Naive thymus-derived CD4-positive, alpha-beta T cell (primary cell): ENCODE results near the gene BAD. TPM values are rescaled to one million over a fixed set of nuclear protein-coding genes. Genes with fewer than 3 reads are reported as not detected.
A peak's percentile ranks its signal among the peaks of the same experiment; 100 is the strongest.

Experiments used
- ATAC-seq: fragments of 150-1000 bp; cut with Tn5 transposase; 2 replicates; pipeline ENCODE4 v1.10.0; 2021; ENCODE audit warnings: mild to moderate bottlenecking, moderate library complexity
- CTCF ChIA-PET: fragments of 350-600 bp; sonication (Branson Sonifier 250); formaldehyde crosslinking; loops from one replicate; lab custom pipeline; 2021; ENCODE audit warnings: antibody characterized with exemption; lab: Charles Lee
- POLR2A ChIA-PET: fragments of 350-600 bp; sonication (Branson Sonifier 250); formaldehyde crosslinking; loops from one replicate; lab custom pipeline; 2021; ENCODE audit warnings: antibody characterized with exemption, inconsistent platforms; lab: Charles Lee
- DNase-seq, 9 donors: peaks; one replicate each; pipeline versions ENCODE4 v3.0.0 to v3.0.0-alpha.2; 2020 to 2022; ENCODE audit warnings: mixed read lengths in 1 of 9
- H3K27ac ChIP-seq: one replicate; pipeline ENCODE4 v1.7.0; 2013; ENCODE audit warnings: mild to moderate bottlenecking, low read depth, low read length, moderate library complexity
- H3K27me3 ChIP-seq, 2 donors: one replicate each; pipeline ENCODE4 v1.7.0; 2013; ENCODE audit warnings: low read length in 2 of 2, mild to moderate bottlenecking in 2 of 2, moderate library complexity in 2 of 2; ENCODE audit not compliant: control insufficient read depth in 2 of 2, insufficient read depth in 2 of 2
- H3K36me3 ChIP-seq, 3 experiments: 1 replicate in 2 of 3; 2 replicates in 1 of 3; pipeline ENCODE4 v1.7.0; 2013; ENCODE audit warnings: low read length in 3 of 3, mild to moderate bottlenecking in 3 of 3, moderate library complexity in 1 of 3; ENCODE audit not compliant: insufficient read depth in 3 of 3, control insufficient read depth in 2 of 3
- H3K4me1 ChIP-seq, 2 donors: one replicate each; pipeline ENCODE4 v1.7.0; 2013; ENCODE audit warnings: low read length in 2 of 2, mild to moderate bottlenecking in 2 of 2, moderate library complexity in 1 of 2; ENCODE audit not compliant: control insufficient read depth in 2 of 2, insufficient read depth in 2 of 2
- H3K4me3 ChIP-seq: 2 replicates; pipeline ENCODE4 v1.7.0; 2013; ENCODE audit warnings: mild to moderate bottlenecking, low read length
- H3K9me3 ChIP-seq, 3 experiments: 1 replicate in 2 of 3; 2 replicates in 1 of 3; pipeline ENCODE4 v1.7.0; 2013; ENCODE audit warnings: low read length in 3 of 3; ENCODE audit not compliant: control insufficient read depth in 2 of 3
- H3K27ac Mint-ChIP-seq, 9 donors: one replicate each; pipeline ENCODE4 v1.8.0; 2020 to 2022; ENCODE audit warnings: mixed read lengths in 9 of 9, mild to moderate bottlenecking in 8 of 9, moderate library complexity in 5 of 9, inconsistent platforms in 2 of 9
- H3K27me3 Mint-ChIP-seq, 5 donors: one replicate each; pipeline ENCODE4 v1.8.0; 2021 to 2022; ENCODE audit warnings: mixed read lengths in 5 of 5, mild to moderate bottlenecking in 1 of 5
- H3K36me3 Mint-ChIP-seq, 5 donors: one replicate each; pipeline ENCODE4 v1.8.0; 2020 to 2022; ENCODE audit warnings: mixed read lengths in 5 of 5, mild to moderate bottlenecking in 3 of 5, inconsistent platforms in 1 of 5
- H3K4me1 Mint-ChIP-seq, 7 donors: one replicate each; pipeline ENCODE4 v1.8.0; 2020 to 2022; ENCODE audit warnings: mixed read lengths in 7 of 7, mild to moderate bottlenecking in 3 of 7, inconsistent platforms in 1 of 7
- H3K4me3 Mint-ChIP-seq, 10 donors: one replicate each; pipeline ENCODE4 v1.8.0; 2020 to 2022; ENCODE audit warnings: mild to moderate bottlenecking in 10 of 10, mixed read lengths in 10 of 10, moderate library complexity in 6 of 10, inconsistent platforms in 2 of 10
- H3K9me3 Mint-ChIP-seq, 11 donors: one replicate each; pipeline ENCODE4 v1.8.0; 2020 to 2022; ENCODE audit warnings: mixed read lengths in 11 of 11, mild to moderate bottlenecking in 4 of 11, inconsistent platforms in 1 of 11, moderate library complexity in 1 of 11
- intact Hi-C, 2 donors: fragments of 100-400 bp; cut with micrococcal nuclease; formaldehyde crosslinking; loops; one replicate each; pipeline ENCODE4 v1.15.1; 2023
- polyA plus RNA-seq, 2 donors: library from polyadenylated mRNA; unstranded; fragments of 300-500 nt; fragmentation: Illumina TruSeq; gene quantifications; one replicate each; pipeline ENCODE4 v1.2.3, GENCODE V29; 2021
- total RNA-seq, 6 experiments: library from RNA in 5 of 6; stranded (reverse) in 5 of 6; gene quantifications; 1 replicate in 5 of 6; 2 replicates in 1 of 6; pipeline ENCODE4 v1.2.3 and lab custom pipeline; 2021 to 2026

BAD gene
- total and polyA plus RNA-seq, 7 experiments from 2014 or later, result 17.5 to 41.1 (median 25.9) TPM

DNA sequence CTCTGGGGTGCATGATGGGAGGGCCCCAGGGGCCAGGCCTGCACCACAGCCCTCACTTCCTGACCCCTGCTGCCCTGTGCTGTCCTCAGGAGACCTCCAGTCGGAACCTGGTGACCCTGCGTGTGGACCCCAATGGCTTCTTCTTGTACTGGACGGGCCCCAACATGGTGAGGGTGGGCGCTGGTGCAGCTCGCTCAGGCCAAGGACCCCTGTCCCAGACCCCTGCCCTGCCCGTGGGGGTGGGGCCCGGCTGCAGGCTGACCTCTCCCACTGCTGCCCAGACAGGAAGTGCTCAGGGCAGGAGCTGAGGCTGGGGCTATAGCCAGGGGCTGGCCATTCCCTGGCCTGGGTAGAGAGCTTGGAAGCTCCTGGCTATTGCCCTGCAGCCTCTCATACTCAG, 30.1 kb downstream of the BAD start:
- peaks cover 0 to under 1% (median 0%) of the 10 kb centered on the region in 5 donors for H3K36me3 Mint-ChIP-seq
- H3K4me3 Mint-ChIP-seq, result no peak overlapping the region
- ChIA-PET POLR2A (interaction anchor here (1.4 kb wide), 1 partner anchor 13 kb away, joined by 5 read pairs; the partner anchor contains the start of gene FKBP2), CTCF (interaction anchor here (1.0 kb wide), 1 partner anchor 50 kb away, joined by 3 read pairs; no protein-coding TSS in a partner anchor)
- Histone ChIP-seq H3K27me3 (no peaks in the 10 kb centered on the region), H3K27ac (no peak overlapping the region), H3K36me3 (peaks cover 0 to 8% (median 0%) of the 10 kb centered on the region in 3 experiments), H3K9me3 (no peaks in the 10 kb centered on the region), H3K4me3 (no peak overlapping the region), H3K4me1 (peaks cover 9 to 12% of the 10 kb centered on the region in 2 donors)
- H3K27me3 Mint-ChIP-seq, result peaks cover 0 to 3% (median 0%) of the 10 kb centered on the region in 5 donors
- peaks cover 0 to 2% (median 0%) of the 10 kb centered on the region in 11 donors for H3K9me3 Mint-ChIP-seq
- intact Hi-C loops, result no loop called here
- DNase-seq (no peak), ATAC-seq (no peak)
- no peak overlapping the region for H3K27ac Mint-ChIP-seq
- H3K4me1 Mint-ChIP-seq, result peaks cover 0 to 33% (median 11%) of the 10 kb centered on the region in 7 donors

- Mint-ChIP-seq H3K9me3 (peaks cover 0 to 2% (median 0%) of the 10 kb centered on the region in 11 donors), H3K36me3 (no peaks in the 10 kb centered on the region), H3K4me3 (peak overlapping the region in 5 of 10 donors; percentile 14 to 91 (median 21)), H3K4me1 (peaks cover 0 to 36% (median 11%) of the 10 kb centered on the region in 7 donors), H3K27me3 (peaks cover 0 to 3% (median 0%) of the 10 kb centered on the region in 5 donors), H3K27ac (no peak overlapping the region)
- intact Hi-C loops, result no loop called here
- H3K4me3 ChIP-seq, result no peak overlapping the region
- DNase-seq (no peak), ATAC-seq (no peak)
- peaks cover 0 to 2% (median 0%) of the 10 kb centered on the region in 3 experiments for H3K36me3 ChIP-seq
- H3K27me3 ChIP-seq, result no peaks in the 10 kb centered on the region
- no peaks in the 10 kb centered on the region for H3K9me3 ChIP-seq
- CTCF ChIA-PET, result interaction anchor here (1.0 kb wide), 1 partner anchor 49 kb away, joined by 3 read pairs; no protein-coding TSS in a partner anchor
- H3K4me1 ChIP-seq, result peaks cover 9 to 12% of the 10 kb centered on the region in 2 donors
- no peak overlapping the region for H3K27ac ChIP-seq
- POLR2A ChIA-PET, result no interaction called here
Measured at GRCh38 chr11:64253481-64253880, 31.0 kb downstream of the BAD start.

DNA sequence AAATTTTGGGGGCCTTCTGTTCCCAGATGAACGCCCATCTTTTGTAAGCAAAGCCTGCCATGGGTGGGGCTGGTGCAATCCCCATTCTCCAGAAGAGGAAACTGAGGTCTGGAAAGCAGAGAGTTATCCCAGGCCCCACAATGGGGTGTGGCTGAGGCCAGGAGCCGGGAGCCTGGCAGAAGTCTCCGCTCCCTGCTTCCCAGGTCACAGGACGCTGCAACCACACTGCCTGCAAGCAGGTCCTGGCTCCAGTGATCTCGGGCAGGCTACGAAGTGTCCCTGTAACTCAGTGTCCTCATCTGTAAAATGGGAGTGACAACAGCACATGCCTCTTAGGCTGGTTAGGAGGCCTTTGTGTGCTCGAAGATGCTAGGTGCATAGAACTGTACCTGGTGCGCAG, 31.4 kb downstream of the BAD start:
- POLR2A ChIA-PET, result interaction anchor here (12.3 kb wide), 1 partner anchor 16 kb away, joined by 154 read pairs; no protein-coding TSS in a partner anchor
- CTCF ChIA-PET, result interaction anchor here (3.7 kb wide), 1 partner anchor 47 kb away, joined by 31 read pairs; the partner anchor contains the start of gene FERMT3
- no peak overlapping the region for H3K27ac Mint-ChIP-seq
- intact Hi-C loops, result no loop called here
- ATAC-seq (no peak), DNase-seq (no peak)
- peaks cover 0 to 2% (median 0%) of the 10 kb centered on the region in 11 donors for H3K9me3 Mint-ChIP-seq
- H3K4me3 ChIP-seq, result no peak overlapping the region
- H3K9me3 ChIP-seq, result no peaks in the 10 kb centered on the region
- peaks cover 0 to 3% (median 0%) of the 10 kb centered on the region in 5 donors for H3K27me3 Mint-ChIP-seq
- no peak overlapping the region for H3K27ac ChIP-seq
- H3K4me1 Mint-ChIP-seq, result peaks cover 2 to 37% (median 12%) of the 10 kb centered on the region in 7 donors
- no peaks in the 10 kb centered on the region for H3K27me3 ChIP-seq
- no peaks in the 10 kb centered on the region for H3K36me3 ChIP-seq
- H3K4me3 Mint-ChIP-seq, result peak overlapping the region in 6 of 10 donors; percentile 14 to 91 (median 33)
- no peaks in the 10 kb centered on the region for H3K36me3 Mint-ChIP-seq
- peaks cover 9 to 12% of the 10 kb centered on the region in 2 donors for H3K4me1 ChIP-seq

DNA sequence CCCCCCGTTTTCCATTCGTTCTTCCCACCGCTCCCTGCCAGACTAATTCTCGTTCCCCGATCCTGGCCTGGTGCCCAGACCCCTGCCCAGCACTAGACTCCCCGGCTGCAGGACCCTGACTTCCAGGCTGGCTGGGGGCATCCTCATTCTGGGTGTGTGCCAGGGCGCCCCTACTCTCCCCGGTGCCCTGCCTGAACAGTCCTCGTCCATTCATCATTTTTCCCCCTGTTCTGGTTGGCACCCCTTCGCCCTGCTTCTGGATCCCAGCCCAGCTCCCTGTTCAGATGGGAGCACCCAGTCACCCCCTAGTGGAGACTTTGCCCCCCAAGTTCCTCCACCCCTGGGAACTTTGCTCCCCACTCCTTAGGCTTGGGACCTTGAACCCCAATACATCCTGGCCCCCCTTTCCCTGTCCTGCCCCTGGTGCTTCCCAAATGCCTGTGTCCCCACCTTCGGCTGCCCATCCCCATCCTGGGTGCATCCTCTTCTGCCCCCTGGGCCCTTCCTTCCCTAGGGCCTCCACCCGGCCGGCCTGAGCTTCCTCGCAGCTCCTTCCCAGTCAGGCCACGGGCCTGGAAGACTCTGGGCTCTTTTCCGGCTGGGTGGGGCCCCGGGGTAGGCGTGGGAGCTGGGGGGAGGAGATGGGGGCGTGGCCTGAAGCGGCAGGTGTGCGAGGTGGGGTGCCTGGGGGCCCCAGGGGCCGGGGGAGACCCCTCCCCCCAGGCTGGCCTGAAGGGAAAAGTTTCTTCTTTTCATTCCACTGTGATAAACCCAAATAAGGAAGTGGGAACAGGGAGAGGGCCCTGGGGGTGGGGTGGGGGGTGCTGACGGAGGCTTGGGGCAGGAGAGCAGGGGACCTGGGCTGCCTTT, 32.2 kb downstream of the BAD start:
- intact Hi-C loops, result no loop called here
- Mint-ChIP-seq H3K4me3 (peak overlapping the region; percentile 81 to 96 (median 86)), H3K27ac (peak overlapping the region in 7 of 9 donors; percentile 19 to 84 (median 71)), H3K27me3 (peaks cover 0 to 3% (median 0%) of the 10 kb centered on the region in 5 donors), H3K36me3 (no peaks in the 10 kb centered on the region), H3K4me1 (peaks cover 7 to 41% (median 14%) of the 10 kb centered on the region in 7 donors), H3K9me3 (peaks cover 0 to 2% (median 0%) of the 10 kb centered on the region in 11 donors)
- Histone ChIP-seq H3K27ac (peak overlapping the region; percentile 59), H3K9me3 (no peaks in the 10 kb centered on the region), H3K36me3 (no peaks in the 10 kb centered on the region), H3K4me3 (peak overlapping the region; percentile 69), H3K4me1 (peaks cover 9 to 12% of the 10 kb centered on the region in 2 donors), H3K27me3 (no peaks in the 10 kb centered on the region)
- ATAC-seq (no peak), DNase-seq (peak in 1 of 9 donors; percentile 47)
- POLR2A ChIA-PET, result interaction anchor here (0.5 to 12.3 kb wide), 10 partner anchors 8 to 886 kb away, joined by 3 to 154 read pairs (median 4); partner anchors contain the start of genes BAD, FERMT3, GPR137 and NUDT22
- CTCF ChIA-PET, result interaction anchor here (0.5 to 3.7 kb wide), 7 partner anchors 11 to 318 kb away, joined by 3 to 31 read pairs (median 8); partner anchors contain the start of genes FERMT3 and FKBP2

- Histone ChIP-seq H3K4me3 (peak overlapping the region; percentile 69), H3K27me3 (no peaks in the 10 kb centered on the region), H3K27ac (peak overlapping the region; percentile 59), H3K36me3 (no peaks in the 10 kb centered on the region), H3K9me3 (no peaks in the 10 kb centered on the region), H3K4me1 (peaks cover 13 to 16% of the 10 kb centered on the region in 2 donors)
- POLR2A ChIA-PET, result interaction anchor here (0.7 to 12.3 kb wide), 9 partner anchors 8 to 886 kb away, joined by 3 to 154 read pairs (median 4); partner anchors contain the start of genes BAD, FERMT3, GPR137 and NUDT22
- H3K4me1 Mint-ChIP-seq, result peaks cover 7 to 41% (median 14%) of the 10 kb centered on the region in 7 donors
- ATAC-seq, result peak; percentile 1
- no peaks in the 10 kb centered on the region for H3K36me3 Mint-ChIP-seq
- H3K27ac Mint-ChIP-seq, result peak overlapping the region in 4 of 9 donors; percentile 71 to 84 (median 74)
- CTCF ChIA-PET, result interaction anchor here (0.6 to 3.7 kb wide), 6 partner anchors 10 to 317 kb away, joined by 3 to 31 read pairs (median 8); partner anchors contain the start of genes FERMT3 and FKBP2
- peak in 1 of 9 donors; percentile 22 for DNase-seq
- peak overlapping the region; percentile 81 to 96 (median 86) for H3K4me3 Mint-ChIP-seq
- H3K27me3 Mint-ChIP-seq, result peaks cover 0 to 3% (median 0%) of the 10 kb centered on the region in 5 donors
- peaks cover 0 to 2% (median 0%) of the 10 kb centered on the region in 11 donors for H3K9me3 Mint-ChIP-seq
- intact Hi-C loops, result loop anchor here (1.0 kb wide), 5 partner anchors 10 to 50 kb away; partner anchors contain the start of genes FKBP2 (in 1 of the 2) and GPR137 (in 1 of the 2)
Measured at GRCh38 chr11:64251753-64252002, 32.8 kb downstream of the BAD start.
